ENCODE measurements around the gene RGS7. TPM values are rescaled to one million over a fixed set of nuclear protein-coding genes. Genes with fewer than 3 reads are reported as not detected.

The RGS7 gene
- total RNA-seq, 4 donors from 2014 or later = 0.27 TPM; not detected in 3

DNA sequence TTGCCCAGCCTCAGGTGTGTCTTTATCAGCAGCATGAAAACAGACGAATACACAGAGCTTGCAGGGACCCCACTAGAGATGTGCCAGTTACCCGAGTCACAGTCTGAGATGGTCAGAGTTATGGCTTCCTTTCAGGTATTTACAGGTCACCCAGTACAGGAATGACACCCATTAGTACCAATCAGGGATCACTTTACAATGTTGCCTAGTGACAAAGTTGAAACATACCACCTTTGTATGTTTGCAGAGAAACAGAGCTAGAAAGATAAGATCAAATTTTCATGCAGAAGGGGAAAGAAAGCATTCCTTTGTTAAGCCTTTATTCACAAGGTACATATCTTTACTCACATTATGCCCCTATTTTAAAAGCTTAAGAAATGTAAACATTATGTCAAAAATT lies 137.6 kb downstream of the RGS7 start:
- Histone ChIP-seq H3K4me1 (no peaks in the 10 kb centered on the region), H3K27ac (no peak overlapping the region), H3K9me3 (peaks cover 0 to 13% (median 0%) of the 10 kb centered on the region in 3 donors), H3K4me3 (no peak overlapping the region), H3K36me3 (no peaks in the 10 kb centered on the region), H3K27me3 (no peaks in the 10 kb centered on the region)
- ATAC-seq = no peak
- 20% methylated on average over 1 of the region's 2 CpGs; no CpG with 5 or more reads in 1 of the 2 donors for WGBS, 2 donors (ENCODE audit: low coverage in 1 of 2)
- no peak for TF ChIP-seq POLR2A (IDR thresholded peaks at IDR 0.05)
- TF ChIP-seq POLR2AphosphoS5 (IDR thresholded peaks at IDR 0.05) = no peak
- TF ChIP-seq, protein P1, sequence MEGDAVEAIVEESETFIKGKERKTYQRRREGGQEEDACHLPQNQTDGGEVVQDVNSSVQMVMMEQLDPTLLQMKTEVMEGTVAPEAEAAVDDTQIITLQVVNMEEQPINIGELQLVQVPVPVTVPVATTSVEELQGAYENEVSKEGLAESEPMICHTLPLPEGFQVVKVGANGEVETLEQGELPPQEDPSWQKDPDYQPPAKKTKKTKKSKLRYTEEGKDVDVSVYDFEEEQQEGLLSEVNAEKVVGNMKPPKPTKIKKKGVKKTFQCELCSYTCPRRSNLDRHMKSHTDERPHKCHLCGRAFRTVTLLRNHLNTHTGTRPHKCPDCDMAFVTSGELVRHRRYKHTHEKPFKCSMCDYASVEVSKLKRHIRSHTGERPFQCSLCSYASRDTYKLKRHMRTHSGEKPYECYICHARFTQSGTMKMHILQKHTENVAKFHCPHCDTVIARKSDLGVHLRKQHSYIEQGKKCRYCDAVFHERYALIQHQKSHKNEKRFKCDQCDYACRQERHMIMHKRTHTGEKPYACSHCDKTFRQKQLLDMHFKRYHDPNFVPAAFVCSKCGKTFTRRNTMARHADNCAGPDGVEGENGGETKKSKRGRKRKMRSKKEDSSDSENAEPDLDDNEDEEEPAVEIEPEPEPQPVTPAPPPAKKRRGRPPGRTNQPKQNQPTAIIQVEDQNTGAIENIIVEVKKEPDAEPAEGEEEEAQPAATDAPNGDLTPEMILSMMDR (IDR thresholded peaks at IDR 0.05) = no peak
- no peak for TF ChIP-seq EP300 (IDR thresholded peaks at IDR 0.05)

DNA sequence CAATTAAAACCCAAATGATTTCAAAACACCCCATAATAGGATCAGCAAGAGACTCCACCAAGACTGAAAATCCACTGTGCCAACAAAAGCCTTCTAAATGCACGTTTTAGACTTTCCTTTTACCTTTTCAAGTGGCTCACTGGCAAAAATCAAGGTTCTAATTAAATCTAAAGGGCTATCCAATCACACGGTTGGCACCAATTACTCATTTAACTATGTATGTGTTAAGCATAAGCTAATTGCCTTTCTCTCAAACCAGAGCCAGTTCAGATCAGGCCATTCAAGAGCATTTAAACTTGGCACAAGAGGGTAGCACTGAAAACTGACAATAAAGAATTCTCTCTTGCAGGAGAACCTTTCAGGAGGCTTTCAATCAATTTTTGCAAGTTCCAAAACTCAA lies 139.5 kb downstream of the RGS7 start:
- Histone ChIP-seq H3K4me1 (no peaks in the 10 kb centered on the region), H3K4me3 (no peak overlapping the region), H3K36me3 (no peaks in the 10 kb centered on the region), H3K27ac (no peak overlapping the region), H3K9me3 (peaks cover 0 to 13% (median 0%) of the 10 kb centered on the region in 3 donors), H3K27me3 (no peaks in the 10 kb centered on the region)
- WGBS, 2 donors (ENCODE audit: low coverage in 1 of 2) = 58 to 85% methylated on average over 2 of the region's 2 CpGs
- TF ChIP-seq POLR2AphosphoS5 (IDR thresholded peaks at IDR 0.05) (no peak), EP300 (IDR thresholded peaks at IDR 0.05) (no peak), POLR2A (IDR thresholded peaks at IDR 0.05) (no peak)
- TF ChIP-seq, protein P1 (IDR thresholded peaks at IDR 0.05) = no peak
- no peak for ATAC-seq

DNA sequence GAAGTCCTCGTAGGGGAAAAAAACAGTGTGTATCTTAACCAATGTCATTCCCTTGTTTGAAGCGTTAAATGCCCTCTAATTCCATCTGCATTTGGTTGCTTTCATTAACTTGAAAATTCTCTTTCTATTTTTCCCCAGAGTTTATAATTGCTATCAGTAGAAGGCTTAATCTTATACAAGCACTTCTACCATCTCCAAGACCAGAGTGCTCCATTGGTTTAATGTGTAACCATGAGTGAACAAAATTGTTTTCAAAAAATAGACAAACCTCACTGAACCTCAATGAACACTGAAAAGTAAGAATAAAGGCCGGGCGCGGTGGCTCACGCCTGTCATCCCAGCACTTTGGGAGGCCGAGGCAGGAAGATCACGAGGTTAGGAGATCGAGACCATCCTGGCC lies 141.3 kb downstream of the RGS7 start:
- TF ChIP-seq POLR2A (IDR thresholded peaks at IDR 0.05) = no peak
- no peak for TF ChIP-seq EP300 (IDR thresholded peaks at IDR 0.05)
- no peak for TF ChIP-seq POLR2AphosphoS5 (IDR thresholded peaks at IDR 0.05)
- TF ChIP-seq, protein P1 (IDR thresholded peaks at IDR 0.05) = no peak
- Histone ChIP-seq H3K27me3 (no peaks in the 10 kb centered on the region), H3K36me3 (no peaks in the 10 kb centered on the region), H3K9me3 (peaks cover 0 to 13% (median 0%) of the 10 kb centered on the region in 3 donors), H3K4me1 (no peaks in the 10 kb centered on the region), H3K4me3 (no peak overlapping the region), H3K27ac (no peak overlapping the region)
- WGBS, 2 donors (ENCODE audit: low coverage in 1 of 2) = 81 to 100% methylated on average over 1 to 7 of the region's 9 CpGs
- no peak for ATAC-seq

DNA sequence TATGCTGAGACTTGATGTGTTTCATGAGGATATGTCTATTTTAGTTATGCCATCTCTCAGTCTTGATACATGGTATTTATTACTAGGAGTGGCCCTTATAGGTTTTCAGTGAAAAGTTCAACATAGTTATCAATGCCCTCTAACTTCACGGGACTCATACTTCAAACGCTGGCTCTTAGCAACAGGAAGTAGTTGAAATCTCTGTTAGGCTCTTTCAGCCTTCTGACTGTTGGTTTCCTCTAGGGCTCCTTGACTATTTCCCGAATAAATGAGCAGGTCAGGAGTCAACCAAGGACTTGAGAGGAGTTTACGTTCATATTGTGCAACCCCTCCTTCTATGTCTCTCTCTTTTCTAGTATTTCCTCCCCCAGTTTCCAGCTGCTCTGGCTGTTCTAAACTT lies 141.8 kb downstream of the RGS7 start:
- Histone ChIP-seq H3K4me3 (no peak overlapping the region), H3K27ac (no peak overlapping the region), H3K9me3 (peaks cover 0 to 13% (median 0%) of the 10 kb centered on the region in 3 donors), H3K4me1 (no peaks in the 10 kb centered on the region), H3K27me3 (no peaks in the 10 kb centered on the region), H3K36me3 (no peaks in the 10 kb centered on the region)
- ATAC-seq = no peak
- TF ChIP-seq EP300 (IDR thresholded peaks at IDR 0.05) (no peak), POLR2A (IDR thresholded peaks at IDR 0.05) (no peak), POLR2AphosphoS5 (IDR thresholded peaks at IDR 0.05) (no peak)
- TF ChIP-seq, protein P1 (IDR thresholded peaks at IDR 0.05) = no peak
- whole genome bisulfite sequencing, 2 donors (ENCODE audit: low coverage in 1 of 2) = 25 to 30% methylated on average over 3 to 4 of the region's 4 CpGs

DNA sequence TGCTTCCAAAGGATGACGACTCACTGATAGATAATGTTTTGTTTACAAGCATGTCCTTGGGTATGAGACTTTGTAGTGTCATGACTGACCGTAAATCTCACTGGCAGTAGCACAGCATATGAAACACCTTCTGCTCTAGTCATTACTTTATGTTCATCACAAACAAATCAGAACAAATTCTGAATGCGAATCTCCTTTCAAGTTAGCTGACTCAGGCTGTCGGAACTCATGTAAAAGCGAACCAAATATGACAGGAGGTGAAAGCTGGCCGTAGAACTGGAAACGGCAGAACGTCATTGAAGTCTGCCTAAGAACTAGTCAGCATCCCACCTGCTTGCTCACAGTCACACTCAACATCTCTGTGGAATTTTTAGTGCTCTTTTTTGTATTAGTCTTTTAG lies 143.9 kb downstream of the RGS7 start:
- peaks cover 2% of the 10 kb centered on the region for H3K27me3 ChIP-seq
- TF ChIP-seq EP300 (IDR thresholded peaks at IDR 0.05) (no peak), POLR2AphosphoS5 (IDR thresholded peaks at IDR 0.05) (no peak), POLR2A (IDR thresholded peaks at IDR 0.05) (no peak)
- TF ChIP-seq, protein P1 (IDR thresholded peaks at IDR 0.05) = no peak
- H3K9me3 ChIP-seq = peaks cover 0 to 13% (median 0%) of the 10 kb centered on the region in 3 donors
- no peak overlapping the region for H3K4me3 ChIP-seq
- no peaks in the 10 kb centered on the region for H3K4me1 ChIP-seq
- H3K27ac ChIP-seq = no peak overlapping the region
- WGBS, 2 donors (ENCODE audit: low coverage in 1 of 2) = 60 to 86% methylated on average over 8 of the region's 8 CpGs
- no peaks in the 10 kb centered on the region for H3K36me3 ChIP-seq
- ATAC-seq = no peak

Measured in gastroesophageal sphincter (tissue), 4 donors.